WERI-Rb-1 (cell line): ENCODE results near the gene KSR2.

ENCODE experiments used
- DNase-seq: peaks from one replicate; pipeline ENCODE4 v3.0.0-alpha.2; 2020
- H3K27ac ChIP-seq: fragments of 250-450 bp; sonication (Bioruptor Pico); 2 replicates; pipeline ENCODE4 v1.5.1; 2020; ENCODE audit warnings: mild to moderate bottlenecking, moderate library complexity
- H3K27me3 ChIP-seq: fragments of 250-450 bp; sonication (Bioruptor Pico); 2 replicates; pipeline ENCODE4 v1.5.1; 2021; ENCODE audit warnings: mild to moderate bottlenecking, low read depth, moderate library complexity; ENCODE audit not compliant: insufficient read depth, severe bottlenecking
- H3K36me3 ChIP-seq: fragments of 250-450 bp; sonication (Bioruptor Pico); 2 replicates; pipeline ENCODE4 v1.5.1; 2020; ENCODE audit warnings: mild to moderate bottlenecking, moderate library complexity
- H3K4me3 ChIP-seq: 2 replicates; pipeline ENCODE4 v1.5.1; 2011; ENCODE audit warnings: low read depth, mild to moderate bottlenecking, control low read depth, low read length
- H3K9me3 ChIP-seq: fragments of 250-450 bp; sonication (Bioruptor Pico); 2 replicates; pipeline ENCODE4 v1.5.1; 2021; ENCODE audit warnings: mild to moderate bottlenecking, moderate library complexity; ENCODE audit not compliant: severe bottlenecking
- CTCF ChIP-seq: IDR thresholded peaks from 2 replicates; pipeline ENCODE4 v1.5.1; 2011; ENCODE audit warnings: low read depth, mild to moderate bottlenecking, control low read depth, inconsistent platforms, low read length

Gene KSR2

GRCh38 chr12:117850048-117850447 lies 118.7 kb downstream of the KSR2 start:
- Histone ChIP-seq H3K27me3 (no peaks in the 10 kb centered on the region), H3K4me3 (no peak overlapping the region), H3K27ac (no peak overlapping the region), H3K36me3 (no peaks in the 10 kb centered on the region), H3K9me3 (no peaks in the 10 kb centered on the region)
- DNase-seq = peak; percentile 40
- TF ChIP-seq CTCF = peak; percentile 90

GRCh38 chr12:117847371-117847770 lies 121.4 kb downstream of the KSR2 start:
- Histone ChIP-seq H3K4me3 (no peak overlapping the region), H3K36me3 (no peaks in the 10 kb centered on the region), H3K27ac (peak overlapping the region; percentile 41; the same call in 1 of the 2 replicates), H3K27me3 (no peaks in the 10 kb centered on the region), H3K9me3 (peaks cover 8% of the 10 kb centered on the region)
- peak; percentile 63 for DNase-seq
- no peak for TF ChIP-seq CTCF

DNA sequence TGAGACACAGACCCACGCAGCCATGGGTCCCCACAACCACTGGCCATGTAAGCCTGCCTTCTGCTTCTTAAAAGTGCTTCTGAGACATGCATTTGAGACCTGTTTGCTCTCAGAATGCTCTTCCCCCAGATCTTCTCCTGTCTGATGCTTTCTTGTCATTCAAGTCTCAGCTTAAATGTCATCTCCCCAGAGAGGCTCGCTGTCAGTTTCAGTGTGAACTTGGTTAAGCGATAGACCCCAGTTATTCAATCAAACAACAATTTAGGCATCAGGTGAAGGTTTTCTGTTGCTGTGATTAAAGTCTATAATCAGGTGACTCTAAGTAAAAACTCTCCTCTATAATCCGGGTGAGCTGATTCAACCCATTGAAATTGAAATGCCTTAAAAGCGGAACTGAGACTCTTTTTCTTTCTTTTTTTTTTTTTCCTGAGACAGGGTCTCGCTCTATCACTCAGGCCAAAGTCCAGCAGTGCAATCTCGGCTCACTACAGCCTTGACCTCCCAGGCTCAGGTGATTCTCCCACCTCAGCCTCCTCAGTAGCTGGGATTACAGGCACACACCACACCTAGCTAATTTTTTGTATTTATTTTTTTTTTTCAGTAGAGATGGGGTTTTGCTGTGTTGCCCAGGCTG lies 123.4 kb downstream of the KSR2 start:
- H3K27me3 ChIP-seq = no peaks in the 10 kb centered on the region
- H3K27ac ChIP-seq = no peak overlapping the region
- no peak overlapping the region for H3K4me3 ChIP-seq
- no peak for TF ChIP-seq CTCF
- no peaks in the 10 kb centered on the region for H3K36me3 ChIP-seq
- peaks cover 8% of the 10 kb centered on the region for H3K9me3 ChIP-seq
- no peak for DNase-seq

- Histone ChIP-seq H3K27ac (no peak overlapping the region), H3K9me3 (peaks cover 8% of the 10 kb centered on the region), H3K27me3 (no peaks in the 10 kb centered on the region), H3K4me3 (no peak overlapping the region), H3K36me3 (no peaks in the 10 kb centered on the region)
- DNase-seq = peak; percentile 22
- TF ChIP-seq CTCF = no peak
Measured at GRCh38 chr12:117844114-117844830, 124.5 kb downstream of the KSR2 start.

DNA sequence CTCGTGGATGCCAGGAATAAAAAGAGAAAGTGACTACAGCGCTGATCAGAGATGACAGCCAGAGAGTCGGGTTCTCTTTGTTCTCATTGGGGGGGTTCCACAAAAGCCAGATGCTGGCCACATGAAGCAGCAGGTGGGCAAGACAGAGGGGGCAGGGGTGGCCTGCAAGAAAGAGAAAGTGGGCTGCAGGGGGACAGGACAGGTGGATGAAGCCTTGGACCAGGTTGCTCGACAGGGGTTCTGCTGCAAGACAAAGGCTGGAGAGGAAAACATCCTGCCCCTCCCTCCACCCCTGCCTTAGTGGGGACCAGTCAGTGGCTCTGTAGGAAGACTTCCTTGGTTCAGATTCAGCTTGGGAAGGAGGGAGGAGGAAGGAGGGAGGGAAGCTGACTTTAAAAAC lies 126.2 kb downstream of the KSR2 start:
- TF ChIP-seq CTCF = no peak
- no peak overlapping the region for H3K4me3 ChIP-seq
- H3K36me3 ChIP-seq = no peaks in the 10 kb centered on the region
- no peaks in the 10 kb centered on the region for H3K27me3 ChIP-seq
- DNase-seq = no peak
- H3K9me3 ChIP-seq = peaks cover 8% of the 10 kb centered on the region
- no peak overlapping the region for H3K27ac ChIP-seq

GRCh38 chr12:117842220-117842619 lies 126.6 kb downstream of the KSR2 start:
- Histone ChIP-seq H3K27ac (no peak overlapping the region), H3K27me3 (no peaks in the 10 kb centered on the region), H3K9me3 (peaks cover 8% of the 10 kb centered on the region), H3K36me3 (no peaks in the 10 kb centered on the region), H3K4me3 (no peak overlapping the region)
- no peak for DNase-seq
- no peak for TF ChIP-seq CTCF
